HG03354 (cell line): ENCODE data around the gene TMCC2.
"Not testable (repeated sequence)": the region's sequence is repeated elsewhere in the genome, so short reads cannot be mapped to it uniquely, and the experiment has no call there.

Source experiments
- ATAC-seq: cut with Tn5 transposase; IDR thresholded peaks from one replicate; pipeline ENCODE4 v1.9.1; 2021; ENCODE audit warnings: mild to moderate bottlenecking; ENCODE audit not compliant: unreplicated experiment, poor library complexity, severe bottlenecking

TMCC2 gene

DNA sequence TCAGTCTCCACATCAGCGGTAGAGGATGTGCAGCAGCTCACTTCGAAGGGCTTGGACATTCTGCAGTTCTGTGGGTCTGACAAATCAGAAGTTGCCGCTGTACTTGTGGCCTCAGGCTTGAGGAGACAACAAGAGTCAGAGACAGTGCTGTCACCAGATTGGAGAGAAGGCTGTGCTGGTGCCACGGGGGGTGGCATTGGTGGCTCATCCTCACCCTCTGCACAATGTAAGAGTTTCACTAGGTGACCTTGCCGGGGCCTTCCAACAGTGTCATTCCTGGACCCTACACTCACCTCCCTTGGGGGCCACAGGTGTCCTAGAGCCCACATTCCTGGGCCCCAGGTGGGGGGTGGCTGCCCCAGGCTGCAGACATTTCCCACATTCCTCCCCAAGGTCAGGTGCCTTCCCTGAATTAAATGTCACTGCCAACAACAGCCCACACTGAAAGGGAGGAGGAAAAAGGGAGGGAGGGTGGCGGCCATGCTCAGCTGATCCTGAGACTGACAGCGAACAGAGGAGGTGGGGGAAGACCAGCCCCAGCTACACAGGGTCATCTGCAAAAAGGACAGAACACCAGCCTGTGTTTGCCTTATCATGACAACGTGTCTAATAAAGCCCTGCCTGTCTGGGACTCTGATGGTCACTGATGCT lies 46.4 kb downstream of the TMCC2 start:
- ATAC-seq, result no peak

GRCh38 chr1:205275133-205275532 lies 47.4 kb downstream of the TMCC2 start:
- ATAC-seq, result no peak

- no peak for ATAC-seq
These were observed 48.4 kb downstream of the TMCC2 start for GRCh38 chr1:205275916-205276688.

DNA sequence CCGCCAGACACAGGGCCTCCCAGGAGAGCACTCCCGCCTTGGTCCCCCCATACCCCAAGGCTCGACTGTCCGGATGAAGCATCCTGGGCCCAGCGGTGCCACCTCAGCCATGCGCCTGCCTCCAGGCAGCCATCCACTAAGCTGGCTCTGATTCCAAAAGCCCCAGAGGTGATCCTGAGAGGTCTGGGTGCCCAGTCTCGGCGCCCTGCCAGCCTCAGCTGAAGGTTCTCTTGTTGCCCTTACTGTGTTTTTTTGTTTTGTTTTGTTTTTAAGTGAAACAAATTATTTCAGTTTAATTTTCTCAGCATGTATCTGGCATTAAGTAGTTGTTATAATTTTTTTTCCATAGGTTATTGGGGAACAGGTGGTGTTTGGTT lies 48.9 kb downstream of the TMCC2 start:
- ATAC-seq, result no peak

DNA sequence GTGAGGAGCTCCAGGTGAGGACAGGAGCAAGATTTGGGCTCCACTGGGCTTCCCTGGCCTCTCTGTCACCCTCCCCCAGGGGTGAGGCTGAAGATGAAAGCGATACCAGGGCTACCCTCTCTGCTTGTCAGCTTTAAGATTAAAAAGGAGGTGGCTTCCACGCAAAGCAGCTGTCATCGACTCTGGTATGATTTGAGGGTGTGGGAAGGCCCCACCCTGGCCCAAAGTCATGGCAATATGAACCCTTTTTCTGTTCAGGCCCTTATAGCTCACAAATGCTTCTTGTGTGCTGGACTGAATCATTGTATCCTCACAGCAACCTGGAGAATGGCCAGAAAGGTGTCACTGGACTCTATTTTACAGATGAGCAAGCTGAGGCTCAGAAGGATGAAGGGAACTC lies 52.2 kb downstream of the TMCC2 start:
- peak; percentile 59 for ATAC-seq

GRCh38 chr1:205280666-205281395 lies 53.1 kb downstream of the TMCC2 start:
- ATAC-seq, result not testable (repeated sequence)

GRCh38 chr1:205283270-205284147 lies 55.8 kb downstream of the TMCC2 start:
- ATAC-seq, result no peak

GRCh38 chr1:205284420-205285144 lies 56.8 kb downstream of the TMCC2 start:
- ATAC-seq, result no peak

GRCh38 chr1:205285381-205286101 lies 57.8 kb downstream of the TMCC2 start:
- peak; percentile 34 for ATAC-seq

DNA sequence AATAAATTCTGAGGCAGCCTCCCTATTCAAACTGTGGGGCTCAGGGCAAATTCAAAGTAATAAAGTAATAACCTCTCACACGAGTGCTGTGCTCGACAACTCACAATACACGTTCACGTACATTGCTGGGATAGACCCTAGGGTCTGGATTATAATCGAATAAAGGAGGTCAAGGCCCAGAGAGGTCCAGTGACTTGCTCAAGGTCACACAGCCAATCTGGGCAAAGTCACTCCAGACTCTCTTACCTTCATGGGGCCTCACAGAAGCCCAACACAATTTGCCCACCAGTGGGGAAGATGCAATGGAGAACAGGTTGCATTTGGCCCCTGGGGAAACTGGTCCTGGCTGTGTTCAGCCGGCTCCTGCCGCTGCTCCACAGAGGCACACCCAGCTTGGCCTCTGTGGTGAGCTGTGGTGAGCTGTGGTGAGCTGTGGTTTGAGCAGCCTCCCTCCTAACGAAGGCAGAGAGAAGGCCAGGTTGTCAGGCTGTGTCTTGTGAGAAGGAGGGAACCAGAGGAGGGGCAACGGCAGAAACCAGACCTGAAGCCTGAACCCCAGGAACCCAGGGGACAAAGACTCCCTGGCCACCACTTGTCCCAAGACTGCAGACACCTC lies 58.7 kb downstream of the TMCC2 start:
- peak; percentile 30 for ATAC-seq

GRCh38 chr1:205287076-205287475 lies 59.3 kb downstream of the TMCC2 start:
- ATAC-seq, result no peak

DNA sequence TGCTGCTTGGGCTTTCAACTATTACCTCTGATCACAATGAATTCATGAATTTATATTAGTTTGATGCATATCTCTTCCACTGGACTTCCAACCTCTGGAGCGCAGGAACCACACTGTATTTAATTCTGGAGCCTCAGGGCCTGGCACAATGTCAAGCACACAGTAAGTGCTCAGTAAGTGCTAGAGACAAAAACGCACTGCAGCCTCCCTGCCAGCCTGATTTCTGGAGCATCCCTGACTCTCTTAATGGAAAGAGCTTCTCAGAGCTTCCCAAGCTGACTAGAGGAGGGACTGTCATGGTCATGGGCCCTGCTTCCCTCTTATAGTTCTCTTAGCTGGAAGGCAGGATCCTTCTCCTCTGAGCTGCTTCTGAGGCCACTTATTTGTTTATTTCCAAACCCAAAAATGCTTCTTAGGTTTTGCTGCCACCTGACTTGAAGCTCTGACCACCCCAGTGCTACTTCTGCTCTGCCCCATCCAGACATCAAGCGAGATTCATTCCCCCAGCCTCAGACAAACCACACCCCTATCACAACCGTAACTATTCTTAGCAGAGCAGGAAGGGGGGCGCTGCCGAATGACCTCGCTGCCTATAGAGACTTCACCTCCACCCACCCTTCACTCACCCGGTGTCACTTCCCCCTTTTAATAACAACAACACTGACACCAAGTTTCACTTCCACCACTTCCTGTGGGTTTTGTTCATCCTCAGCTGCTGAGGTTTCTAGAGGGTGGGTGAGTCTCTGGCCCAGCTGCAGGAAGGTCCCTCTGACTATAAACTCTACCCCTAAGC lies 60.2 kb downstream of the TMCC2 start:
- peak; percentile 84 for ATAC-seq

- ATAC-seq, result no peak
These were observed 63.9 kb downstream of the TMCC2 start for GRCh38 chr1:205291596-205291995.

DNA sequence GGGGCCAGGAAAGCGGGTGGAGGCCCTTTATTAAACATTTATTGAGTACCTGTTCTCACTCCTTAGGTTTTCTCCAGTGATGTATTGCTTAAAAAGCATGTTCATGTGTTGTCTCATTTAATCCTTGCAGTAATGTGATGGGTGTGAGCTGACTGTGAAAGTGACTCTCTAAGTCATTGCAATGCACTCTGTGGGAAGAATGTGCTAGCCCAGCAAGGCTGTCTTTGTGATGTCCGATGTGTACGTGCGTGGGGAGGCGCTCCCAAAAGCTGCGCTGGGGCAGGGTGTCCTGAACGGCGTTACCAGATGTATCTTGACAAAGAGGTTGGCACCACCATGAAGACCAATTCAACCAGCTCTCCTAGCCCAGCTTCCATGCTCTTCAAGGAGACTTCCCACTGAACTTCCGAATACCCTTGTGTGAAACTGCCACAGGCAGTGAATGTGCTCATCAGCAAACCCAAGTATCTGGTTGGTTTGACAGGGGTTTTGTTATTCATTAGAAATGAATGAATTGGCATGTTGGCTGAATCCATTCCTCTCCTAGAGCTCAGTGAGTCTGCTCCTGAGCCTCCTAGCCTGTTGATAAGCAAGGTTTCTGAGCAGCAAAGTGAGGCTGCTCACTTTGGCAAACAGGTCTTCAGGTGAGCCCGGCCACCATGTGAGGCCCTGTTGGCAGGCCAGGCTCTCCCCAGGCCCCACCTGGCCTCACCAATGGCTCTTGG lies 65.8 kb downstream of the TMCC2 start:
- no peak for ATAC-seq

DNA sequence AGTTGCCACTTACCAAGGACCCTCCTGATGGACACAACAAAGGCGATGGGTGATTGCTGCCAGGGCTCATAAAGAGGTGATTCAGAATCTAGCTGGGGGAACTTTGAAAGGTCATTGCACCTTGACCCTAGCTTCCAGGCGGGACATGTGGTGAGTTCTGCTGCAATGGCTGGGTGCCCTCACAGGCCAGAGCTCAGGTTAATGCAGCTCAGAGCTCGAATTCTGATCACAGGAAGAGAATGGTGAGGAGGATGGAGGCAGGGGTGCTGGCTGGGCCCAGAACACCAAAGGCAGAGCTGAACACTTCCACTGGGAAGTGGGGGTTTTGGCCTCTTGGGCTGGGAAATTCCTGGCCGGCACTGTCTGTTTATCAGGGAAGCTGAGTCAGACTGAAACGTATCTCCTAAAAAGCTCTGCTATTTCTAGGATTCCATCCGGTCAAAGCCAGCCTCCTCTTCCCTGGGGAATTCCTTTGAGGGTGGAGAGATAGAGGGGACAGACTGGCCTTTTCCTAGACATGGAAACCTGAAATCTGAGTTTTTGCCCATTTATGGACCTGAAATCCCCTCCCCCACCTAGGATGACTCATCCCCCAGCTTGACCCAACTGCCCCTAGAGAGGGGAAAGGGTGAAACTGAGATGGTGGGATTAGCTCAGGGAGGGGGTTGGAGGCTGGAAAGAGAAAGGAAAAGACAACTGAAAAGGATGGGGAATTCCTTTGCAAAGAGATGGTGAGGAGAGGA lies 66.6 kb downstream of the TMCC2 start:
- no peak for ATAC-seq

- no peak for ATAC-seq
These were observed 67.2 kb downstream of the TMCC2 start for GRCh38 chr1:205294934-205295333.
